ENCODE data around the gene SEC24A.

- TF ChIP-seq CTCF (IDR thresholded peaks at IDR 0.05) (no peak), POLR2A (IDR thresholded peaks at IDR 0.05) (no peak)
These were observed 124.0 kb downstream of the SEC24A start for GRCh38 chr5:134772461-134773125.

Measured in lower leg skin (tissue), 3 donors.